Suprapubic skin (tissue), 3 donors: ENCODE measurements around the gene MARK4.

Source experiments
- CTCF ChIP-seq, 2 donors: fragments of 200-600 bp in 1 of 2; fragments of 450-650 bp in 1 of 2; sonication (generic) in 1 of 2; IDR thresholded peaks; one replicate each; pipeline ENCODE4 v1.5.1; 2016 to 2019; ENCODE audit warnings: antibody characterized with exemption in 2 of 2, mild to moderate bottlenecking in 1 of 2, moderate library complexity in 1 of 2
- EP300 ChIP-seq: sonication (generic); formaldehyde crosslinking; IDR thresholded peaks from one replicate; pipeline ENCODE4 v1.6.1; 2017; ENCODE audit warnings: antibody characterized with exemption
- POLR2A ChIP-seq, 2 donors: fragments of 450-650 bp; IDR thresholded peaks; one replicate each; pipeline ENCODE4 v1.6.1; 2017; ENCODE audit warnings: antibody characterized with exemption in 2 of 2, mild to moderate bottlenecking in 2 of 2, moderate library complexity in 2 of 2

GRCh38 chr19:45231891-45232290, 19.2 kb upstream of the MARK4 start:
- TF ChIP-seq CTCF (IDR thresholded peaks at IDR 0.05) (no peak), POLR2A (IDR thresholded peaks at IDR 0.05) (no peak), EP300 (no peak)
